Measurements from ENCODE around the gene LCN2.

- TF ChIP-seq CTCF (conservative IDR thresholded peaks at IDR 0.05; ENCODE audit: low read depth, low read length) = no peak
- no peak for TF ChIP-seq EZH2 (IDR thresholded peaks at IDR 0.05; ENCODE audit: borderline replicate concordance, low read depth, low read length, poor library complexity, severe bottlenecking)
These were observed 37.0 kb downstream of the LCN2 start for GRCh38 chr9:128185979-128186965.
